GM21528 (cell line): ENCODE data around the gene MED15.

Source experiments
- ATAC-seq: cut with Tn5 transposase; IDR thresholded peaks from one replicate; pipeline ENCODE4 v1.9.1; 2021; ENCODE audit warnings: mild to moderate bottlenecking, moderate library complexity; ENCODE audit not compliant: unreplicated experiment, low FRiP score

The MED15 gene

GRCh38 chr22:20508815-20509271 lies 1.4 kb downstream of the MED15 start:
- ATAC-seq = no peak

GRCh38 chr22:20509344-20510047 lies 2.1 kb downstream of the MED15 start:
- ATAC-seq = no peak

DNA sequence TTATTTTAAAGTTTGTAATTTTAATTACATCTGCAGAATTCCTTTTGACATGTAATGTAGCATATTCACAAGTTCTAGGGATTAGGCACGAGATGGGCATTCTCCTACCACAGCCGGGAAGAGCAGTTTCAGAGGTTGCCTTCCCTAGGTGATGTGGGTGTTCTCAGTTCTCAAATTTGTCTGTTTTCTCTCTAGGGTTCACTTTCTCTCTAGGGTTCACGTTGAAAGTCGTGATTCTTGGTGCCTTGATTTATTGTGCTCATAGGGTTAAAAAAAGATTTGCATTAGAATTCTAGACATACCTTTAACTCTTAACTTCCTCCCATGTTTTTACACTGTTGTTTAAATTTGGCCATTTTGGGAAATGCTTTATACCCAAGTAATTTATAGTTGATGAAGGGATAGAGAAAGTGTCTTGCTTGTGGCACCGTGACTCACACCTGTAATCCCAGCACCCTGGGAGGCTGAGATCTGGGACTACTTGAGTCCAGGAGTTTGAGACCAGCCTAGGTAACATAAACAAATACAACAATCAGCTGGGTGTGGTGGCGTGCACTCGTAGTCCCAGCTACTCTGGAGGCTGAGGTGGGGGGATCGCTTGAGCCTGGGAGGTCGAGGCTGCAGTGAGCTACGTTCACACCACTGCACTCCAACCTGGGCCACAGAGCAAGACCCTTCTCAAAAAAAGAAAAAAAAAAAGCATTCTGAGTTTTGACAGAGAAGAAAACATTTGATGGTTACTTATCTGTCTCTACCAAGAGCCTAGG lies 3.6 kb downstream of the MED15 start:
- no peak for ATAC-seq

DNA sequence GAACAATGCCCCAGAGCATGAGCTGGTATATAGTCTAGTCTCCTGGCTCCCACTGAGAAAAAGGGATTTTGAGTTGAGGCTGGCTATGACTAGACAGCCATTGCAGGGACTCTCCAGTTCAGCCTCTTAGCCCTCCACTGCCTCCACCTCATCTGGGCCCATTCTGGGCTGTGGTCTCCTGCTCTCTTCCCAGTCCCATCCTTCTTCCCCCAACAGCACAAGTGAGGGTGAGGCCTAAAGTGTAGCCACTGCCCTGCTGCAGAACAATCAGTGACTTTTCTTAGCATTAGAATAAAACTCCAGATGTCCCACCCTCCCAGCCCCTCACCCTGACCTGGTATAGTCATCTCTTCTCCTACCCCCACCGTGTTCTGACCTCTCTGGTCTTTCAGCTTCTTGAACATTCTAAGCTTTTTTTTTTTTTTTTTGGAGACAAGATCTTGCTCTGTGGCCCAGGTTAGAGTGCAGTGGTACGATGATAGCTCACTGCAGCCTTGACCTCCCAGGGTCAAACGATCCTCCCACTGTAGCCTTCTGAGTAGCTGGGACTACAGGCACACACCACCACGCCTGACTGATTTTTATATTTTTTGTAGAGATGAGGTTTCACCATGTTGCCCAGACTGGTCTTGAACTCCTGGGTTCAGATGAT lies 4.3 kb downstream of the MED15 start:
- ATAC-seq = no peak

DNA sequence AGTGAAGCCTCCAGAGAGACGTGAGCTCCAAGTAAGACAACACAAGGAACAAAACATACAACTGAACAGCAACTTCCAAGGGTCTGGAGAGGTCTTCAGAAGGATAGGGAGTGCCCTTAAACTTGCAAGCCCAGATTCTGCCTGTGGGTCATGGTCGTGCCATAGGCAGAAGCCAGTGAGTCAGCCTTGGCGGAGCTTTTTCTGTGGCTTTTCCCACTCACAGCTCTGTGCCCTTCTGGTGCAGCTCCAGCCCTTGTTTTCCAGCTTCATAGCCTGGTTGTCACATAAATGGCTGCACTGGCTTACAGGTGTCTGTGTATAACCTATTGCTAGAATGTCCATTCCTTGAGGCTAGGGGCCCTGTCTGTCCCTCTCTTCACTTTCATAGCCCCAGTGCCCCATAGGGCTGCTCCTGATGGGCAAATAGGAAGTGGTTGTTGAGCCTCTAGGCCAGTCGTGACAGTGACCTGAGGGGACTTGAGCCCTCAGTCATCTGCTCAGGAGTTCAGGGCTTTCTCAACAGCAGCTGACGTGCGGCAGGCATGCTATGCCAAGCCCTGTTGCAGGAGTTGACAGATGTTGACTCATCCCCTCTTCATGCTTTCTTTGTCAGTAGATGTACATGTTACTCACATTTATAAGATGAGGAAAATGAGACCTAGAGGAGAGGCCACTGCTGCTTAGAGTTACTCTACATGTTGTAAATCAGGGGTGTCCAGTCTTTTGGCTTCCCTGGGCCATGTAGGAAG lies 7.4 kb downstream of the MED15 start:
- ATAC-seq = no peak

DNA sequence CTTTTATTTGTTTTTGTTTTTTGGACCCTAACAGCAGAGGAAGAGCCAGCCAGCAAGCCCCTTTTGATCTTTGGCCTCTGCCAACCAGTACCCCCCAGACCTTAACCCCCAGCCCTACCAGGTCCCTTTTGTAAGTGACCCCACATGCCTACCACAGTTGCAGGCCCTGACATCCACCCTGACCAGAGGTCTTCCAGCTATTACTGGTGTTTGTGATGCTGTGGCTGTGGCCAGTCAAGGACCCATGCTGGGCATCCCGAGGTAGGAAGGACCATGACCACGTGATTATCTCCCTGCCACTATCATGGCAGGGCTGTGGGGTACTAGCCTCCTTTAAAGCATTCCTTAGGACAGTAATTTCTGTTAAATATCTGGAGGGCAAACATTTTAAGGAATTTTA lies 9.0 kb downstream of the MED15 start:
- ATAC-seq = no peak

DNA sequence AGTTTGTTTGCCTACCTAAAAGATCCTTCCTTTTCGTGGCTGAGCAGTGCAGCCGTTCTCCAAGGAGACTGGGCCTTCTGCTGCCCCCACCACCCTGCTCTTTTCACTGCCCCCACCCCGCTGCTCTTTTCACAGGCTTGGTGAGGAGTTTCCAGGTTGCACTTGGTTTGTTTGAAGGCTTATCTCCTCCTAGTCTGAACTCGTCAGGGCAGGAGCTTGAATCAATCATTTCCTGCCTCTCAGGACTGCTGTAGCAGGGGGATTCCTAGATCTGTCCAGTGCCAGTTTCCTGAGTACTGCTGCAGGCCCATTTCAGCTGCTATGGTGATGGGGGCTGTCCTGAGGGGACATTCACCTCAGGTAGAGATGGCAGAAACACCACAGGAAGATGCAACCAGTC lies 10.0 kb downstream of the MED15 start:
- no peak for ATAC-seq

- no peak for ATAC-seq
These were observed 10.6 kb downstream of the MED15 start for GRCh38 chr22:20517841-20518592.

- ATAC-seq = no peak
These were observed 12.1 kb downstream of the MED15 start for GRCh38 chr22:20519558-20519957.

DNA sequence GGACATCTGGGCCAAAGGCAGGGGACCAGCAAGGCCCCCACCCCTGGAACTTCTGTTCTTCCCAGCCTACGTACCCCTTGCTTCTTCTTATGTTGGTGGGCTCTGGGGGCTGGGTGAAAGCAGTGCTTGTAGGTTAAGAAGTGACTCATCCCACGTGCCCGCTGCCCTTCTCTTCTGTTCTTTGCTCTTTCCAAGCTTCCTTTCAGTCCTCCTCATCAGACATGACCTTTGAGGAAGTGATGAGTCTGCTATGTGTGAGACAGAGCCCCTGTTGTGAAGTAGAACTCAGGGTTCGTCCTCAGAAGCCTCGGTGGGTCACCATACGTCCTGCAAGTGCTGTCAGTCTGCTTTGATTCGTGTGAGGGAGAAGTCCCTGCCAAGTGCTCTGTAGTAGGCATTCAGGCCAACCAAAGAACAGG lies 12.7 kb downstream of the MED15 start:
- ATAC-seq = no peak

DNA sequence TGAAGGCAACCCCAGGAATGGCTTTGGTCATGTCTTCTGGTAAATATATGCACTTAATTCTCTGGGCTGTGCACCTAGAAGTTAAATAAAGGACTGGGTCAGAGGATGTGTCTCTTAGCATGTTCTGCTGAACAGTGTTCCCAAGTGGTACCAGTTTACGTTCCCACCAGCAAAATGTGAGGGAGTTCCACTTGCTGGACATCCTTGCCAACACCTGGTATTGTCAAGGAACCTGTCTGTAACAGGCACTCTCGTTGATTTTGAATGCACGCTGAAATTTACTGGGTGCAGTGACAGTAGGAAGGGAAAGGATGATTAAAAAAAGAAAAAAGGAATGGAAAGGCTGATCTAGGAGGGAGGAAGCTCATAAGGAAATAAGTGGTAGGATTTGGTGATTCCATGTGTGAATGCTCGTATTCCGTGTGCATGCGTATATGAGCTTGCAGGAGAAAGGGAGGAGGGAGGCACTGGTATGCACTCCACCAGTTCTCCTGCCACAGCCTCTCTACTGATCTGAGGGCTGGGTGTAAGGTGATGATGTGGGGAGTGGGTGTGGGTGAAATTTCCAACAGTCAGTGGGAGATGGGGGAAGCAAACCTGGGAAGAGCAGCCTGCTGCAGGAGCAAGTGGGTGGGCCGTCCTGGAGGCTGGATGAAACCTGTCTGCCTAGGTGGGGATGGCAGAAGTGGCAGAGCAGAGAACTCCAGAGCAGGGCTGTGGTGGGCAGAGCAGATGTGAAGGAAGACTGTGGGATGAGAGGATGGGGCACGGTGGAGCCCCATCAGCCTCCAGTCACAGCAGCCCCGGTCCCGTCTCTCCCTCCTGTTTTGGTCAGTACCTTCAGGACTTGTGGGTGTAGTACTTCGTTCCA lies 15.0 kb downstream of the MED15 start:
- no peak for ATAC-seq

GRCh38 chr22:20523086-20523983 lies 15.9 kb downstream of the MED15 start:
- no peak for ATAC-seq

GRCh38 chr22:20524004-20524481 lies 16.6 kb downstream of the MED15 start:
- ATAC-seq = no peak

GRCh38 chr22:20525048-20525447 lies 17.6 kb downstream of the MED15 start:
- ATAC-seq = no peak

- no peak for ATAC-seq
These were observed 18.9 kb downstream of the MED15 start for GRCh38 chr22:20526305-20526627.

DNA sequence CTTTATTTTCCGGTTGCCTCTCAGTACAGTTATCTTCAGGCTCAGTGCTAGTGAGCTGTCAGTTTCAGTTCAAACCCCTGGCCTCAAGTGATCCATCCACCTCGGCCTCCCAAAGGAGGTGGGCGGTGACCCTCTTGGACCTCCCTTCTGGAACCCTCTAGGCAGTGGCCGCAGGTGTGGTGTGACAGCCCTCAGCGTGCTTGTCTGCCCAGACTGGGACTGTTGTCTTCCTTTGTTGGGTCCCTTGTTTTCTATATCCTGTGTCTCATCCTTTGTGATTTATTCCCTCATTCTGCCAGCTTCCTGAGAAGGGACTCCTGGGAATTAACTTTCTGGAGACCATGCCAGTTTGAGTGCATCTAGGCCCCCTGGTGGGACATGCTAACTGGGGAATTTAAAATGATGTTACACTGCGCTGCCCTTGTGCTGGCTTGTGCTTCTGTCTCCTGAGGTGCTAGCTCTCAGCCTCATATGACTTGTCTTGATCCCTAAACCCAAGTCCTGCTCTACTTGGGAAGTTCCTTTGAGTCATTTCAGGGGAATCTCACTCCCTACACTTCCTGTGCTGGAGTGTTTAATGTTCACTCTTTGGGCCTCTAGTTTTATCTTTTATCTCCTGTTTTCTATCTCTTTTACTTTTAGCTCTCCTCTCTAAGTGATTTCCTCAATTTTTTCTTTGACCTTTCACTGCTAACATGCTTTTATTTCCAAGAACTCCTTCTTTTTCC lies 19.4 kb downstream of the MED15 start:
- ATAC-seq = no peak

DNA sequence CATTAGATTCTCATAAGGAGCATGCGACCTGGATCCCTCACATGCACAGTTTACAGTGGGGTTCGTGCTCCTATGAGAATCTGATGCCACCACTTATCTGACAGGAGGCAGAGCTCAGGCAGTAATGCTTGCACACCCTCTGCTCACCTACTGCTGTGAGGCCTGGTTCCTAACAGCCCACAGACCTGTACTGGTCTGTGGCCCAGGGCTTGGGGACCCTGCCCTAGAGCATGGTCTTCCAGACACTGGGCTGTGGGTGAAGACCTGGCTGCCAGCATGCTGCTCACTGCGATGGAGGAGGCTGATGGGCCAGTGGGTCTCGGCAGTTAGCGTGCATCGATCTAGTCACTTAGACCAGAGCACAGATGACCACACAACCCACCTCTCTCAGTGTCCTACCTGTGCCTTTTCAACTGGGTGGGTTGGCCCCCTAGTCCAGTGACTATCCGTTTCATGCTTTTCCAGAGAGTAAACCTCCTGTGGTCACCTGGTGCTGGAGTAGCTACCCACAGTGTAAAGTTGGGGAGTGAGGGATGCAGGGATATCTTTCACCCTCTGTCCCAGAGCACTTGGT lies 21.1 kb downstream of the MED15 start:
- ATAC-seq = no peak
